ENCODE measurements around the gene PRR5L.

PRR5L gene

GRCh38 chr11:36333897-36334296, 37.8 kb downstream of the PRR5L start:
- H2AFZ ChIP-seq (ENCODE audit: low read depth, low read length) = no peak overlapping the region
- no peak for TF ChIP-seq EZH2phosphoT487 (IDR thresholded peaks at IDR 0.05; ENCODE audit: low read depth)
- no peak for TF ChIP-seq CTCF (IDR thresholded peaks at IDR 0.05; ENCODE audit: low read depth, low read length)
- H3K27ac ChIP-seq (ENCODE audit: low read length) = no peak overlapping the region

DNA sequence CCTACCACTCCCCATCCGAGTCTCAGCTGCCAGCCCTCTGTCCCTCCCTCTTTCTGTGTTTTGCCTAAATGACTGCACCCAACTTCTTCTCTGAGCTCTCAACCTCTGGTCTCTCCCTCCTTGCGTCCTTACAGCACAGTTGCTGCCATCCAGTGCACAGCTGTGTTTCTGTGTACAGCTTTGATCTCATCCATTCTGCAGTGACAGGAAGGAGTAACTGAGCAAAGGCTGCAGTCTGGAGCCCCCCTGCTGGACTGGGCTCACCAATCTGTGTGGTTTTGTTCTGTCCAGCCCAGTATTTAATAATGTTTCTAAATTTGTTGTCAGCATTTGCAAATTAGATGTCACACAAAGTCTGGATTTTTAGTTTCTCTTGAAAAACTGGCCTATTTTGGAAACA, 43.8 kb downstream of the PRR5L start:
- H3K9me3 ChIP-seq (ENCODE audit: insufficient read depth, low read length) = no peaks in the 10 kb centered on the region
- peaks cover 20% of the 10 kb centered on the region for H3K4me1 ChIP-seq (ENCODE audit: low read length)
- no peak overlapping the region for H3K4me2 ChIP-seq (ENCODE audit: low read length)
- no peaks in the 10 kb centered on the region for H4K20me1 ChIP-seq (ENCODE audit: insufficient read depth, low read length)
- no peaks in the 10 kb centered on the region for H3K36me3 ChIP-seq (replicated peaks; ENCODE audit: low read depth, low read length)
- H3K9ac ChIP-seq (ENCODE audit: low read length) = no peak overlapping the region
- TF ChIP-seq CTCF (IDR thresholded peaks at IDR 0.05; ENCODE audit: low read depth, low read length) = no peak
- TF ChIP-seq EZH2phosphoT487 (IDR thresholded peaks at IDR 0.05; ENCODE audit: low read depth) = no peak
- H3K79me2 ChIP-seq (ENCODE audit: low read length) = no peaks in the 10 kb centered on the region
- no peak overlapping the region for H3K27ac ChIP-seq (ENCODE audit: low read length)
- H2AFZ ChIP-seq (ENCODE audit: low read depth, low read length) = no peak overlapping the region
- no peaks in the 10 kb centered on the region for H3K27me3 ChIP-seq (ENCODE audit: low read depth, low read length)
- no peak overlapping the region for H3K4me3 ChIP-seq (ENCODE audit: low read length)

More at GRCh38 chr11:36333897-36334296, 37.8 kb downstream of the PRR5L start:
- Histone ChIP-seq H3K36me3 (replicated peaks; ENCODE audit: low read depth, low read length) (no peaks in the 10 kb centered on the region), H3K4me3 (ENCODE audit: low read length) (no peak overlapping the region), H3K79me2 (ENCODE audit: low read length) (no peaks in the 10 kb centered on the region), H3K9ac (ENCODE audit: low read length) (no peak overlapping the region), H4K20me1 (ENCODE audit: insufficient read depth, low read length) (no peaks in the 10 kb centered on the region), H3K9me3 (ENCODE audit: insufficient read depth, low read length) (no peaks in the 10 kb centered on the region; the same call in 1 of the 2 replicates), H3K4me2 (ENCODE audit: low read length) (no peak overlapping the region), H3K27me3 (ENCODE audit: low read depth, low read length) (no peaks in the 10 kb centered on the region), H3K4me1 (ENCODE audit: low read length) (peaks cover 8% of the 10 kb centered on the region)

DNA sequence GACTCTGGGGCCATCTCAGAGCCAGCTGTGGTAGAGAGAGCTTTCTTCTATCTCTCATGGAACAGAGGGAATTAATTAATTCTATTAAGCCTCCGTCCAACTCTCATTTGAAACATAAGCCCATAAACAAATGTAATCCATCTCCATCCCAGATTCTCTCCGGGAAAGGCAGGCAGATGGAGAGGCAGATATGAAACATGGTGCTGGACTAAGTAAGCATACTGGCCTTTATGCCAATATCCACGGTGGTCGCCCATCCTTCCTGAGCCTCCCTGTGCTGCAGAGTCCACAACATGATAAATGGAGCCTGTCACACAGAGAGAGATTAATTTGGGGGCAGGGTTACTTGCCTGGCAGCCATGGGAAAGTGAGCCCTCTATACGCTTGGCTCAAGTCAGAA, 44.8 kb downstream of the PRR5L start:
- TF ChIP-seq EZH2phosphoT487 (IDR thresholded peaks at IDR 0.05; ENCODE audit: low read depth) = no peak
- no peak for TF ChIP-seq CTCF (IDR thresholded peaks at IDR 0.05; ENCODE audit: low read depth, low read length)
- peaks cover 13% of the 10 kb centered on the region for H3K4me1 ChIP-seq (ENCODE audit: low read length)

GRCh38 chr11:36341915-36342314, 45.8 kb downstream of the PRR5L start:
- H4K20me1 ChIP-seq (ENCODE audit: insufficient read depth, low read length) = no peaks in the 10 kb centered on the region
- no peaks in the 10 kb centered on the region for H3K79me2 ChIP-seq (ENCODE audit: low read length)
- H3K4me3 ChIP-seq (ENCODE audit: low read length) = no peak overlapping the region
- no peaks in the 10 kb centered on the region for H3K27me3 ChIP-seq (ENCODE audit: low read depth, low read length)
- H3K9ac ChIP-seq (ENCODE audit: low read length) = no peak overlapping the region
- H3K4me1 ChIP-seq (ENCODE audit: low read length) = peaks cover 19% of the 10 kb centered on the region
- no peaks in the 10 kb centered on the region for H3K36me3 ChIP-seq (replicated peaks; ENCODE audit: low read depth, low read length)
- no peak overlapping the region for H3K27ac ChIP-seq (ENCODE audit: low read length)
- TF ChIP-seq EZH2phosphoT487 (IDR thresholded peaks at IDR 0.05; ENCODE audit: low read depth) = no peak
- TF ChIP-seq CTCF (IDR thresholded peaks at IDR 0.05; ENCODE audit: low read depth, low read length) = no peak
- H2AFZ ChIP-seq (ENCODE audit: low read depth, low read length) = no peak overlapping the region
- no peak overlapping the region for H3K4me2 ChIP-seq (ENCODE audit: low read length)
- no peaks in the 10 kb centered on the region for H3K9me3 ChIP-seq (ENCODE audit: insufficient read depth, low read length)

More for the DNA sequence above, 44.8 kb downstream of the PRR5L start:
- H4K20me1 ChIP-seq (ENCODE audit: insufficient read depth, low read length) = no peaks in the 10 kb centered on the region
- H3K27me3 ChIP-seq (ENCODE audit: low read depth, low read length) = no peaks in the 10 kb centered on the region
- H3K9me3 ChIP-seq (ENCODE audit: insufficient read depth, low read length) = no peaks in the 10 kb centered on the region
- no peak overlapping the region for H3K9ac ChIP-seq (ENCODE audit: low read length)
- no peak overlapping the region for H3K27ac ChIP-seq (ENCODE audit: low read length)
- no peak overlapping the region for H2AFZ ChIP-seq (ENCODE audit: low read depth, low read length)
- H3K36me3 ChIP-seq (replicated peaks; ENCODE audit: low read depth, low read length) = no peaks in the 10 kb centered on the region
- no peaks in the 10 kb centered on the region for H3K79me2 ChIP-seq (ENCODE audit: low read length)
- no peak overlapping the region for H3K4me3 ChIP-seq (ENCODE audit: low read length)
- H3K4me2 ChIP-seq (ENCODE audit: low read length) = no peak overlapping the region
